Cortex of kidney (tissue), 1 donor: ENCODE results near the gene SH2D1B.
"Not testable (repeated sequence)": the region's sequence is repeated elsewhere in the genome, so short reads cannot be mapped to it uniquely, and the experiment has no call there.

Experiments used
- DNase-seq: peaks from one replicate; lab custom pipeline; 2025; lab: John Stamatoyannopoulos, UW

SH2D1B gene

GRCh38 chr1:162361349-162361748, 50.6 kb downstream of the SH2D1B start:
- no peak for DNase-seq

GRCh38 chr1:162360874-162361260, 51.1 kb downstream of the SH2D1B start:
- no peak for DNase-seq

- no peak for DNase-seq
Observed at GRCh38 chr1:162360237-162360873, 51.6 kb downstream of the SH2D1B start.

- DNase-seq, result no peak
Observed at GRCh38 chr1:162359523-162360236, 52.3 kb downstream of the SH2D1B start.

- no peak for DNase-seq
Observed at GRCh38 chr1:162358928-162359327, 53.0 kb downstream of the SH2D1B start.

- DNase-seq, result no peak
Observed at GRCh38 chr1:162357681-162358266, 54.2 kb downstream of the SH2D1B start.

GRCh38 chr1:162353702-162354101, 58.2 kb downstream of the SH2D1B start:
- DNase-seq, result no peak

GRCh38 chr1:162353078-162353477, 58.9 kb downstream of the SH2D1B start:
- no peak for DNase-seq

GRCh38 chr1:162351874-162352273, 60.1 kb downstream of the SH2D1B start:
- not testable (repeated sequence) for DNase-seq

- DNase-seq, result no peak
Observed at GRCh38 chr1:162351246-162351842, 60.6 kb downstream of the SH2D1B start.

GRCh38 chr1:162349635-162350330, 62.2 kb downstream of the SH2D1B start:
- DNase-seq, result no peak

- DNase-seq, result no peak
Observed at GRCh38 chr1:162347281-162347680, 64.7 kb downstream of the SH2D1B start.
